SK-N-SH treated with all-trans-retinoic acid at 6 μM for 48 hours (cell line): Measurements from ENCODE around the gene SOAT2.

Experiments used
- ATAC-seq: fragments of 200-7000 bp; cut with Tn5 transposase; 3 replicates; pipeline ENCODE4 v1.9.1; 2020; ENCODE audit warnings: mild to moderate bottlenecking, moderate library complexity
- ARNTL ChIP-seq: fragments of 450-650 bp; formaldehyde crosslinking; IDR thresholded peaks from 2 replicates; pipeline ENCODE4 v1.5.0; 2020; ENCODE audit warnings: low read depth, mild to moderate bottlenecking, moderate library complexity, borderline replicate concordance
- BACH2 ChIP-seq: fragments of 250-450 bp; sonication (Bioruptor Pico); IDR thresholded peaks from 2 replicates; pipeline ENCODE4 v1.9.0; 2021; ENCODE audit warnings: mild to moderate bottlenecking, borderline replicate concordance
- CREB5 ChIP-seq: fragments of 250-450 bp; sonication (Bioruptor Pico); IDR thresholded peaks from 2 replicates; pipeline ENCODE4 v1.5.1; 2020; ENCODE audit warnings: low read depth, mild to moderate bottlenecking, moderate library complexity
- CSDC2 ChIP-seq: fragments of 250-450 bp; sonication (Bioruptor Pico); IDR thresholded peaks from 2 replicates; pipeline ENCODE4 v1.5.0; 2020; ENCODE audit warnings: mild to moderate bottlenecking, moderate library complexity
- CSRNP3 ChIP-seq: fragments of 250-450 bp; sonication (Bioruptor Pico); IDR thresholded peaks from 2 replicates; pipeline ENCODE4 v1.5.1; 2021; ENCODE audit warnings: mild to moderate bottlenecking, moderate library complexity
- ESRRG ChIP-seq: fragments of 250-450 bp; sonication (Bioruptor Pico); IDR thresholded peaks from 2 replicates; pipeline ENCODE4 v1.6.1; 2021; ENCODE audit warnings: mild to moderate bottlenecking
- GLIS3 ChIP-seq: fragments of 250-450 bp; sonication (Bioruptor Pico); IDR thresholded peaks from 2 replicates; pipeline ENCODE4 v1.5.0; 2020; ENCODE audit warnings: mild to moderate bottlenecking, moderate library complexity
- ISL1 ChIP-seq: fragments of 250-450 bp; sonication (Bioruptor Pico); IDR thresholded peaks from 2 replicates; pipeline ENCODE4 v2.1.2; 2022; ENCODE audit warnings: mild to moderate bottlenecking, moderate library complexity
- OSR1 ChIP-seq: fragments of 250-450 bp; sonication (Bioruptor Pico); IDR thresholded peaks from 2 replicates; pipeline ENCODE4 v1.8.0; 2022; ENCODE audit warnings: moderate library complexity, mild to moderate bottlenecking, inconsistent platforms
- PATZ1 ChIP-seq: fragments of 250-450 bp; sonication (Bioruptor Pico); IDR thresholded peaks from 2 replicates; pipeline ENCODE4 v1.8.0; 2020; ENCODE audit warnings: mild to moderate bottlenecking, moderate library complexity, borderline replicate concordance
- POU6F1 ChIP-seq: fragments of 250-450 bp; sonication (Bioruptor Pico); IDR thresholded peaks from 2 replicates; pipeline ENCODE4 v1.8.0; 2021; ENCODE audit warnings: low read depth, mild to moderate bottlenecking, moderate library complexity, borderline replicate concordance
- PPARA ChIP-seq: fragments of 250-450 bp; sonication (Bioruptor Pico); IDR thresholded peaks from 2 replicates; pipeline ENCODE4 v1.5.0; 2020; ENCODE audit warnings: mild to moderate bottlenecking, borderline replicate concordance
- RARB ChIP-seq: fragments of 250-450 bp; sonication (Bioruptor Pico); IDR thresholded peaks from 2 replicates; pipeline ENCODE4 v1.8.0; 2021; ENCODE audit warnings: mild to moderate bottlenecking, moderate library complexity
- SNAI2 ChIP-seq: fragments of 250-450 bp; sonication (Bioruptor Pico); IDR thresholded peaks from 2 replicates; pipeline ENCODE4 v1.5.0; 2020; ENCODE audit warnings: mild to moderate bottlenecking, moderate library complexity
- TCF4 ChIP-seq: fragments of 250-450 bp; sonication (Bioruptor Pico); IDR thresholded peaks from 2 replicates; pipeline ENCODE4 v1.8.0; 2021; ENCODE audit warnings: mild to moderate bottlenecking, moderate library complexity, borderline replicate concordance
- TOX ChIP-seq: fragments of 250-450 bp; sonication (Bioruptor Pico); IDR thresholded peaks from 2 replicates; pipeline ENCODE4 v1.8.0; 2021; ENCODE audit warnings: mild to moderate bottlenecking, moderate library complexity, borderline replicate concordance
- ZC3H10 ChIP-seq: fragments of 250-450 bp; sonication (Bioruptor Pico); IDR thresholded peaks from 2 replicates; pipeline ENCODE4 v1.5.1; 2021; ENCODE audit warnings: mild to moderate bottlenecking, moderate library complexity
- ZFP3 ChIP-seq: fragments of 250-450 bp; sonication (Bioruptor Pico); IDR thresholded peaks from 2 replicates; pipeline ENCODE4 v1.5.0; 2020; ENCODE audit warnings: mild to moderate bottlenecking, moderate library complexity
- ZFP30 ChIP-seq: fragments of 450-650 bp; formaldehyde crosslinking; IDR thresholded peaks from 2 replicates; pipeline ENCODE4 v1.5.0; 2022; ENCODE audit warnings: mild to moderate bottlenecking, moderate library complexity
- ZNF565 ChIP-seq: fragments of 450-650 bp; formaldehyde crosslinking; conservative IDR thresholded peaks from 2 replicates; pipeline ENCODE4 v1.5.0; 2020; ENCODE audit warnings: low read depth, mild to moderate bottlenecking, moderate library complexity
- ZNF70 ChIP-seq: fragments of 450-650 bp; formaldehyde crosslinking; IDR thresholded peaks from 2 replicates; pipeline ENCODE4 v1.5.0; 2020; ENCODE audit warnings: mild to moderate bottlenecking, moderate library complexity
- ZNF8 ChIP-seq: fragments of 450-650 bp; formaldehyde crosslinking; IDR thresholded peaks from 2 replicates; pipeline ENCODE4 v1.5.0; 2020; ENCODE audit warnings: mild to moderate bottlenecking, moderate library complexity
- TF ChIP-seq, protein P1 (sequence below): fragments of 250-450 bp; sonication (Bioruptor Pico); IDR thresholded peaks from 2 replicates; pipeline ENCODE4 v1.5.0; 2020; ENCODE audit warnings: mild to moderate bottlenecking, moderate library complexity

The SOAT2 gene

GRCh38 chr12:53091756-53092155, 11.5 kb upstream of the SOAT2 start:
- ATAC-seq = no peak
- TF ChIP-seq ZNF8 (CRISPR knock-in tag) = no peak
- no peak for TF ChIP-seq GLIS3 (CRISPR knock-in tag)
- no peak for TF ChIP-seq PPARA (CRISPR knock-in tag)
- no peak for TF ChIP-seq RARB (CRISPR knock-in tag)
- TF ChIP-seq, all 23 proteins: peak for 0

DNA sequence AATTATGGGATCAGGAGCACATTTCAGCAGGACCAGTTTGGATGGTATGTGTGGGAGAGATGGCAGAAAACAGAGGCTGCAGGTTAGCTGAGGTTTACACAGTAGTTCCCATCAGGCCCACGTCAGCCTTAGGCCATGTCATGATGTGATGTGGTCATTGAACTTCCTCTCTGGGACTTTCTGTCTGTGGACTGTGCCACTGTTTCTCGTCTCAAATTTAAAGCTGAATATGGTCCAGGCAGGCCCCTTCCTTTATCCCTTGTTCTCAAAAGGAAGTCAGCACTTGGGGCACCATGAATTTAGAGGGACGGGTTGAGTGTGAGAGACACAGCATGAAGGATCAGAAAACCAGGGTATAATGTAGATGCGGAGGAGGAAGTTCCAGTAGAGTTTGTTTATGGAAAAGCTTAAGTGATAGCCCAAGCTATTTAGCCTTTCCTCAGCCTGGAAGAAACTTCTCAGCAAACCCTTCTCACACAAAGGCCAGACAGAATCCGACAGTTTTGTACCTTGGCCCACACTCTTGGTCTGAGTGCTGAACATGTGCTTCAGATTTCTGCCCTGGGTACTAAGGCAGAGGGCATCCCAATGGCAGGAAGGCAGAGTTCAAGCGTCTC, 9.4 kb upstream of the SOAT2 start:
- no peak for ATAC-seq
- TF ChIP-seq CREB5 (CRISPR knock-in tag) = no peak
- TF ChIP-seq ZNF70 (CRISPR knock-in tag) = no peak
- no peak for TF ChIP-seq ZNF8 (CRISPR knock-in tag)
- TF ChIP-seq SNAI2 (CRISPR knock-in tag) = no peak
- no peak for TF ChIP-seq GLIS3 (CRISPR knock-in tag)
- no peak for TF ChIP-seq ZFP3 (CRISPR knock-in tag)
- no peak for TF ChIP-seq TOX (CRISPR knock-in tag)
- TF ChIP-seq TCF4 = no peak
- no peak for TF ChIP-seq ARNTL (CRISPR knock-in tag)
- TF ChIP-seq CSRNP3 = no peak
- TF ChIP-seq ZFP30 (CRISPR knock-in tag) = no peak
- no peak for TF ChIP-seq CSDC2 (CRISPR knock-in tag)
- TF ChIP-seq, protein P1, sequence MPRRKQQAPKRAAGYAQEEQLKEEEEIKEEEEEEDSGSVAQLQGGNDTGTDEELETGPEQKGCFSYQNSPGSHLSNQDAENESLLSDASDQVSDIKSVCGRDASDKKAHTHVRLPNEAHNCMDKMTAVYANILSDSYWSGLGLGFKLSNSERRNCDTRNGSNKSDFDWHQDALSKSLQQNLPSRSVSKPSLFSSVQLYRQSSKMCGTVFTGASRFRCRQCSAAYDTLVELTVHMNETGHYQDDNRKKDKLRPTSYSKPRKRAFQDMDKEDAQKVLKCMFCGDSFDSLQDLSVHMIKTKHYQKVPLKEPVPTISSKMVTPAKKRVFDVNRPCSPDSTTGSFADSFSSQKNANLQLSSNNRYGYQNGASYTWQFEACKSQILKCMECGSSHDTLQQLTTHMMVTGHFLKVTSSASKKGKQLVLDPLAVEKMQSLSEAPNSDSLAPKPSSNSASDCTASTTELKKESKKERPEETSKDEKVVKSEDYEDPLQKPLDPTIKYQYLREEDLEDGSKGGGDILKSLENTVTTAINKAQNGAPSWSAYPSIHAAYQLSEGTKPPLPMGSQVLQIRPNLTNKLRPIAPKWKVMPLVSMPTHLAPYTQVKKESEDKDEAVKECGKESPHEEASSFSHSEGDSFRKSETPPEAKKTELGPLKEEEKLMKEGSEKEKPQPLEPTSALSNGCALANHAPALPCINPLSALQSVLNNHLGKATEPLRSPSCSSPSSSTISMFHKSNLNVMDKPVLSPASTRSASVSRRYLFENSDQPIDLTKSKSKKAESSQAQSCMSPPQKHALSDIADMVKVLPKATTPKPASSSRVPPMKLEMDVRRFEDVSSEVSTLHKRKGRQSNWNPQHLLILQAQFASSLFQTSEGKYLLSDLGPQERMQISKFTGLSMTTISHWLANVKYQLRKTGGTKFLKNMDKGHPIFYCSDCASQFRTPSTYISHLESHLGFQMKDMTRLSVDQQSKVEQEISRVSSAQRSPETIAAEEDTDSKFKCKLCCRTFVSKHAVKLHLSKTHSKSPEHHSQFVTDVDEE (CRISPR knock-in tag) = no peak
- TF ChIP-seq ZNF565 (CRISPR knock-in tag) = no peak
- no peak for TF ChIP-seq PATZ1 (CRISPR knock-in tag)
- TF ChIP-seq ESRRG = no peak
- TF ChIP-seq RARB (CRISPR knock-in tag) = no peak
- TF ChIP-seq ZC3H10 = no peak
- no peak for TF ChIP-seq OSR1 (CRISPR knock-in tag)
- TF ChIP-seq, all 23 proteins: peak for 0

- ATAC-seq = no peak
- no peak for TF ChIP-seq PPARA (CRISPR knock-in tag)
- no peak for TF ChIP-seq ZFP30 (CRISPR knock-in tag)
- TF ChIP-seq PATZ1 (CRISPR knock-in tag) = no peak
- no peak for TF ChIP-seq ZNF8 (CRISPR knock-in tag)
- no peak for TF ChIP-seq ESRRG
- no peak for TF ChIP-seq BACH2 (CRISPR knock-in tag)
- no peak for TF ChIP-seq OSR1 (CRISPR knock-in tag)
- no peak for TF ChIP-seq ISL1 (CRISPR knock-in tag)
- TF ChIP-seq ZFP3 (CRISPR knock-in tag) = no peak
- TF ChIP-seq ZC3H10 = no peak
- TF ChIP-seq, protein P1 (CRISPR knock-in tag) = no peak
- no peak for TF ChIP-seq ZNF565 (CRISPR knock-in tag)
- TF ChIP-seq POU6F1 (CRISPR knock-in tag) = no peak
These were observed 8.9 kb upstream of the SOAT2 start for GRCh38 chr12:53094394-53094787.
